K562 (cell line): ENCODE results near the gene JMJD1C. TPM values are rescaled to one million over a fixed set of nuclear protein-coding genes. Genes with fewer than 3 reads are reported as not detected.

Experiments
- ATAC-seq: fragments of 200-7000 bp; cut with Tn5 transposase; 3 replicates; pipeline ENCODE4 v1.9.1; 2020; ENCODE audit warnings: moderate library complexity
- BruUV-seq: library from RNA; stranded (reverse); fragments of 400-500 nt; replicated peaks from 2 replicates; lab custom pipeline; 2021; lab: Mats Ljungman, UMichigan
- CTCF ChIA-PET: fragments of 300-600 bp; formaldehyde crosslinking; extraction: SDS; loops from one replicate; lab custom pipeline; 2021; ENCODE audit warnings: low intra/inter-chr PET ratio; lab: Yijun Ruan, JAX
- POLR2A ChIA-PET: fragments of 300-600, 350-650 bp; sonication (Branson Sonifier 250); formaldehyde crosslinking; extraction: SDS; loops from one replicate; lab custom pipeline; 2021; ENCODE audit warnings: antibody characterized with exemption, inconsistent platforms; lab: Yijun Ruan, JAX
- DNase-seq, 4 experiments: peaks; one replicate each; pipeline versions ENCODE4 v3.0.0 to v3.0.0-alpha.2; 2011 to 2018; ENCODE audit warnings: low spot score in 3 of 4, mixed read lengths in 3 of 4; ENCODE audit errors: extremely low read depth in 1 of 4
- FAIRE-seq: peaks from 2 replicates; lab custom pipeline; 2011; peaks lifted over from hg19 to GRCh38; lab: Jason Lieb, UNC
- H2AFZ ChIP-seq: 2 replicates; pipeline ENCODE4 v1.6.0; 2011; ENCODE audit warnings: low read depth, low read length, control low read depth, inconsistent platforms
- H3K27ac ChIP-seq: fragments of 200-600 bp; 3 replicates; pipeline ENCODE4 v1.8.0; 2011; ENCODE audit warnings: low read depth, mild to moderate bottlenecking, control low read depth, inconsistent platforms, low read length, moderate library complexity, mixed read lengths; ENCODE audit errors: extremely low read depth
- H3K27me3 ChIP-seq, 2 experiments: fragments of 300-600 bp in 1 of 2; 2 replicates in 1 of 2; 3 replicates in 1 of 2; pipeline versions ENCODE4 v1.6.0 to v1.8.0; 2011; ENCODE audit warnings: inconsistent platforms in 2 of 2, low read length in 2 of 2, mild to moderate bottlenecking in 1 of 2, mixed read lengths in 1 of 2, moderate library complexity in 1 of 2; ENCODE audit not compliant: control insufficient read depth in 2 of 2, insufficient read depth in 2 of 2
- H3K36me3 ChIP-seq: fragments of 300-600 bp; 3 replicates; pipeline ENCODE4 v1.8.0; 2011; ENCODE audit warnings: mild to moderate bottlenecking, low read length, inconsistent platforms; ENCODE audit not compliant: control insufficient read depth, insufficient read depth
- H3K4me1 ChIP-seq, 2 experiments: fragments of 200-600 bp in 1 of 2; replicated peaks in 1 of 2; 2 replicates in 1 of 2; 3 replicates in 1 of 2; pipeline versions ENCODE4 v1.5.1 to v1.8.0; 2011; ENCODE audit warnings: inconsistent platforms in 2 of 2, low read length in 2 of 2, mild to moderate bottlenecking in 1 of 2, mixed read lengths in 1 of 2, moderate library complexity in 1 of 2; ENCODE audit not compliant: control insufficient read depth in 2 of 2, insufficient read depth in 2 of 2
- H3K4me2 ChIP-seq: 2 replicates; pipeline ENCODE4 v1.6.1; 2011; ENCODE audit warnings: low read length, control low read depth, inconsistent platforms, mixed read lengths; ENCODE audit not compliant: insufficient read depth
- H3K4me3 ChIP-seq: fragments of 200-600 bp; sonication (generic), shearing (Covaris generic); 2 replicates; pipeline ENCODE4 v1.5.1; 2016; ENCODE audit warnings: control low read depth, inconsistent platforms
- H3K79me2 ChIP-seq: fragments of 200-600 bp; 3 replicates; pipeline ENCODE4 v1.8.0; 2011; ENCODE audit warnings: low read length, inconsistent platforms; ENCODE audit not compliant: control insufficient read depth, insufficient read depth
- H3K9ac ChIP-seq, 2 experiments: 2 replicates each; pipeline versions ENCODE4 v1.6.0 to v1.6.1; 2011; ENCODE audit warnings: low read depth in 2 of 2, low read length in 2 of 2, control low read depth in 1 of 2, inconsistent platforms in 1 of 2, mild to moderate bottlenecking in 1 of 2, mixed read lengths in 1 of 2; ENCODE audit not compliant: insufficient read depth in 1 of 2
- H3K9me1 ChIP-seq: one replicate; pipeline ENCODE4 v1.6.0; 2011; ENCODE audit warnings: inconsistent platforms, mild to moderate bottlenecking, low read length, moderate library complexity; ENCODE audit not compliant: control insufficient read depth, insufficient read depth
- H3K9me3 ChIP-seq: replicated peaks from 2 replicates; pipeline ENCODE4 v1.5.1; 2011; ENCODE audit warnings: low read depth, low read length, inconsistent platforms; ENCODE audit not compliant: control insufficient read depth, insufficient read depth
- H4K20me1 ChIP-seq: replicated peaks from 2 replicates; pipeline ENCODE4 v1.6.1; 2011; ENCODE audit warnings: low read length, inconsistent platforms, mixed read lengths; ENCODE audit not compliant: control insufficient read depth, insufficient read depth
- FOXA3 ChIP-seq, 2 experiments: fragments of 450-650 bp in 1 of 2; sonication (generic) in 1 of 2; formaldehyde crosslinking; IDR thresholded peaks in 1 of 2; conservative IDR thresholded peaks in 1 of 2; 2 replicates each; pipeline versions ENCODE4 v1.4.0 to v1.8.0; 2020 to 2022; ENCODE audit warnings: mild to moderate bottlenecking in 2 of 2, missing genetic modification reagents in 1 of 2
- ILK ChIP-seq: fragments of 450-650 bp; IDR thresholded peaks from 2 replicates; pipeline ENCODE4 v1.6.1; 2016; ENCODE audit warnings: missing genetic modification characterization, low read depth, mild to moderate bottlenecking, missing compliant biosample characterization, moderate library complexity, borderline replicate concordance
- MYNN ChIP-seq, 2 experiments: sonication (generic); formaldehyde crosslinking in 1 of 2; IDR thresholded peaks; 2 replicates each; pipeline versions ENCODE4 v1.5.0 to v1.6.1; 2016 to 2020; ENCODE audit warnings: antibody characterized with exemption in 1 of 2, missing genetic modification reagents in 1 of 2
- NBN ChIP-seq: fragments of 450-650 bp; IDR thresholded peaks from 2 replicates; pipeline ENCODE4 v1.6.1; 2016; ENCODE audit warnings: low read depth, mild to moderate bottlenecking
- PURB ChIP-seq: sonication (generic); formaldehyde crosslinking; IDR thresholded peaks from 2 replicates; pipeline ENCODE4 v1.9.0; 2021; ENCODE audit warnings: low read depth, mild to moderate bottlenecking, missing genetic modification reagents
- PYGO2 ChIP-seq: fragments of 450-650 bp; IDR thresholded peaks from 2 replicates; pipeline ENCODE4 v1.6.1; 2016; ENCODE audit warnings: mild to moderate bottlenecking, missing genetic modification characterization, moderate library complexity, missing compliant biosample characterization
- SPI1 ChIP-seq: IDR thresholded peaks from 2 replicates; pipeline ENCODE4 v1.6.1; 2011; ENCODE audit warnings: low read depth, low read length, control low read depth, borderline replicate concordance
- XRCC3 ChIP-seq: fragments of 450-650 bp; IDR thresholded peaks from 2 replicates; pipeline ENCODE4 v1.6.1; 2017; ENCODE audit warnings: mild to moderate bottlenecking, moderate library complexity
- ZBTB17 ChIP-seq: fragments of 450-650 bp; formaldehyde crosslinking; IDR thresholded peaks from 2 replicates; pipeline ENCODE4 v1.4.0; 2020; ENCODE audit warnings: mild to moderate bottlenecking
- ZFX ChIP-seq: sonication (generic); formaldehyde crosslinking; IDR thresholded peaks from 2 replicates; pipeline ENCODE4 v1.8.0; 2022; ENCODE audit warnings: mild to moderate bottlenecking, missing genetic modification reagents, moderate library complexity
- ZNF124 ChIP-seq: sonication (generic); formaldehyde crosslinking; IDR thresholded peaks from 2 replicates; pipeline ENCODE4 v1.8.1; 2022; ENCODE audit warnings: missing genetic modification reagents
- ZNF134 ChIP-seq: fragments of 250-450 bp; sonication (Bioruptor Pico); conservative IDR thresholded peaks from 2 replicates; pipeline ENCODE4 v1.4.0; 2020
- WGBS: fragments of 100-300 bp; shearing (Covaris generic); methylation state at CpG from one replicate; pipeline ENCODE4 v1.1.6; 2016; ENCODE audit warnings: low coverage, mixed read lengths; ENCODE audit not compliant: insufficient coverage; ENCODE audit errors: missing lambda C conversion rate; 5-methylcytosine and 5-hydroxymethylcytosine counted together
- in situ Hi-C: fragments of 300-500 bp; cut with MboI; formaldehyde crosslinking; loops from 4 replicates; pipeline ENCODE4 v1.15.0; 2018; ENCODE audit warnings: inconsistent platforms, mixed read lengths
- intact Hi-C: fragments of 100-400 bp; cut with micrococcal nuclease; formaldehyde crosslinking; loops from 2 replicates; pipeline ENCODE4 v1.14.2; 2022
- polyA plus RNA-seq, 8 experiments: library from polyadenylated mRNA; depleted of rRNA in 4 of 8; stranded (reverse) in 5 of 8; unstranded in 3 of 8; fragments of >200 nt; fragmentation: Nextera tagmentation in 2 of 8; fragmentation: Illumina TruSeq in 1 of 8; extraction: Ambion mirVana in 2 of 8; extraction: Trizol in 1 of 8; gene quantifications; 2 replicates each; pipeline versions ENCODE4 v1.2.1 to v1.2.3, GENCODE V29; 2011 to 2014; ENCODE audit warnings: inconsistent platforms in 1 of 8, missing spikeins in 1 of 8
- total RNA-seq, 7 experiments: library from RNA; depleted of rRNA in 6 of 7; stranded (reverse); fragments of >200 nt in 6 of 7; fragmentation: Illumina TruSeq in 2 of 7; extraction: Trizol in 2 of 7; gene quantifications; 2 replicates each; pipeline versions ENCODE4 v1.2.1 to v1.2.3, GENCODE V29; 2011 to 2021; ENCODE audit warnings: low replicate concordance in 1 of 7
- TF ChIP-seq, protein P1 (sequence below): sonication (generic); formaldehyde crosslinking; IDR thresholded peaks from 2 replicates; pipeline ENCODE4 v1.8.0; 2022; ENCODE audit warnings: mild to moderate bottlenecking, missing genetic modification reagents
- TF ChIP-seq, protein P2 (sequence below): IDR thresholded peaks from 3 replicates; pipeline ENCODE4 v1.6.1; 2011; ENCODE audit warnings: borderline replicate concordance, mild to moderate bottlenecking; ENCODE audit not compliant: insufficient read length, insufficient read depth
- TF ChIP-seq, protein P3 (sequence below): fragments of 450-650 bp; IDR thresholded peaks from 2 replicates; pipeline ENCODE4 v1.7.1; 2018; ENCODE audit warnings: mild to moderate bottlenecking, low read depth; ENCODE audit not compliant: partially characterized antibody

JMJD1C gene
- total and polyA plus RNA-seq, 9 of the 15 experiments (the other 6 are each of a cell fraction or from before 2014, with no cell fraction given), result 25.3 to 68.0 (median 47.2) TPM

DNA sequence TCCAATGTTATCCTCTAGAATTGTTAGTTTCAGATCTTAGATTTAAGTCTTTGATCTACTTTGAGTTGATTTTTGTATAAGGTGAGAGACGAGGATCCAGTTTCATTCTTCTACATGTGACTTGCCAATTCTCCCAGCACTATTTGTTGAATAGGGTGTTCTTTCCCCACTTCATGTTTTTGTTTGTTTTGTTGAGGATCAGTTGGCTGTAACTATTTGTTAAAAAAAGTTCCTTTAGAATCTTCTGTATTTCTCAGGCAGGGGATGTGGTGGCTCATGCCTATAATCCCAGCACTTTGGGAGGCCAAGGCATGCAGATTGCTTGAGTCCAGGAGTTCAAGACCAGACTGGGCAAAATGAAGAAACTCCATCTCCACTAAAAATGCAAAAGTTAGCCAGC lies 151.8 kb downstream of the JMJD1C start:
- ATAC-seq, result no peak
- ChIA-PET POLR2A (interaction anchor here (1.2 kb wide), 1 partner anchor 10 kb away, joined by 3 read pairs; no protein-coding TSS in a partner anchor), CTCF (no interaction called here)
- WGBS, result 100% methylated on average over 1 of the region's 1 CpG
- Histone ChIP-seq H3K9ac (no peak overlapping the region), H2AFZ (no peak overlapping the region), H3K27me3 (no peaks in the 10 kb centered on the region), H3K27ac (no peak overlapping the region), H3K4me1 (no peaks in the 10 kb centered on the region), H4K20me1 (no peaks in the 10 kb centered on the region), H3K4me3 (no peak overlapping the region), H3K36me3 (no peaks in the 10 kb centered on the region), H3K79me2 (0 out of 3 replicates have a peak, but pooled peaks cover 3% of the 10 kb centered on the region), H3K9me1 (no peaks in the 10 kb centered on the region), H3K9me3 (no peaks in the 10 kb centered on the region), H3K4me2 (no peak overlapping the region)
- DNase-seq, result no peak
- in situ Hi-C loops, result no loop called here
- intact Hi-C loops, result no loop called here
- no TSS peak for BruUV-seq
- no peak for FAIRE-seq
- TF ChIP-seq XRCC3 (no peak), MYNN (IDR thresholded peaks at IDR 0.05) (no peak), MYNN (CRISPR knock-in tag; IDR thresholded peaks at IDR 0.05) (no peak), ZBTB17 (CRISPR knock-in tag) (no peak), NBN (no peak), ZFX (CRISPR knock-in tag) (no peak), PYGO2 (tag) (no peak), ZNF134 (no peak), ILK (tag) (no peak), SPI1 (no peak), FOXA3 (CRISPR knock-in tag; conservative IDR thresholded peaks at IDR 0.05 in 1 of 2, IDR thresholded peaks at IDR 0.05 in 1 of 2) (no peak), ZNF124 (CRISPR knock-in tag) (no peak), PURB (CRISPR knock-in tag) (no peak)
- TF ChIP-seq, protein P1, sequence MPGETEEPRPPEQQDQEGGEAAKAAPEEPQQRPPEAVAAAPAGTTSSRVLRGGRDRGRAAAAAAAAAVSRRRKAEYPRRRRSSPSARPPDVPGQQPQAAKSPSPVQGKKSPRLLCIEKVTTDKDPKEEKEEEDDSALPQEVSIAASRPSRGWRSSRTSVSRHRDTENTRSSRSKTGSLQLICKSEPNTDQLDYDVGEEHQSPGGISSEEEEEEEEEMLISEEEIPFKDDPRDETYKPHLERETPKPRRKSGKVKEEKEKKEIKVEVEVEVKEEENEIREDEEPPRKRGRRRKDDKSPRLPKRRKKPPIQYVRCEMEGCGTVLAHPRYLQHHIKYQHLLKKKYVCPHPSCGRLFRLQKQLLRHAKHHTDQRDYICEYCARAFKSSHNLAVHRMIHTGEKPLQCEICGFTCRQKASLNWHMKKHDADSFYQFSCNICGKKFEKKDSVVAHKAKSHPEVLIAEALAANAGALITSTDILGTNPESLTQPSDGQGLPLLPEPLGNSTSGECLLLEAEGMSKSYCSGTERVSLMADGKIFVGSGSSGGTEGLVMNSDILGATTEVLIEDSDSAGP, result no peak
- TF ChIP-seq, protein P2, sequence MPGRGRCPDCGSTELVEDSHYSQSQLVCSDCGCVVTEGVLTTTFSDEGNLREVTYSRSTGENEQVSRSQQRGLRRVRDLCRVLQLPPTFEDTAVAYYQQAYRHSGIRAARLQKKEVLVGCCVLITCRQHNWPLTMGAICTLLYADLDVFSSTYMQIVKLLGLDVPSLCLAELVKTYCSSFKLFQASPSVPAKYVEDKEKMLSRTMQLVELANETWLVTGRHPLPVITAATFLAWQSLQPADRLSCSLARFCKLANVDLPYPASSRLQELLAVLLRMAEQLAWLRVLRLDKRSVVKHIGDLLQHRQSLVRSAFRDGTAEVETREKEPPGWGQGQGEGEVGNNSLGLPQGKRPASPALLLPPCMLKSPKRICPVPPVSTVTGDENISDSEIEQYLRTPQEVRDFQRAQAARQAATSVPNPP, result no peak
- TF ChIP-seq, protein P3, sequence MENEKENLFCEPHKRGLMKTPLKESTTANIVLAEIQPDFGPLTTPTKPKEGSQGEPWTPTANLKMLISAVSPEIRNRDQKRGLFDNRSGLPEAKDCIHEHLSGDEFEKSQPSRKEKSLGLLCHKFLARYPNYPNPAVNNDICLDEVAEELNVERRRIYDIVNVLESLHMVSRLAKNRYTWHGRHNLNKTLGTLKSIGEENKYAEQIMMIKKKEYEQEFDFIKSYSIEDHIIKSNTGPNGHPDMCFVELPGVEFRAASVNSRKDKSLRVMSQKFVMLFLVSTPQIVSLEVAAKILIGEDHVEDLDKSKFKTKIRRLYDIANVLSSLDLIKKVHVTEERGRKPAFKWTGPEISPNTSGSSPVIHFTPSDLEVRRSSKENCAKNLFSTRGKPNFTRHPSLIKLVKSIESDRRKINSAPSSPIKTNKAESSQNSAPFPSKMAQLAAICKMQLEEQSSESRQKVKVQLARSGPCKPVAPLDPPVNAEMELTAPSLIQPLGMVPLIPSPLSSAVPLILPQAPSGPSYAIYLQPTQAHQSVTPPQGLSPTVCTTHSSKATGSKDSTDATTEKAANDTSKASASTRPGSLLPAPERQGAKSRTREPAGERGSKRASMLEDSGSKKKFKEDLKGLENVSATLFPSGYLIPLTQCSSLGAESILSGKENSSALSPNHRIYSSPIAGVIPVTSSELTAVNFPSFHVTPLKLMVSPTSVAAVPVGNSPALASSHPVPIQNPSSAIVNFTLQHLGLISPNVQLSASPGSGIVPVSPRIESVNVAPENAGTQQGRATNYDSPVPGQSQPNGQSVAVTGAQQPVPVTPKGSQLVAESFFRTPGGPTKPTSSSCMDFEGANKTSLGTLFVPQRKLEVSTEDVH, result no peak
